ENCODE measurements around the gene AVPI1.

The AVPI1 gene

DNA sequence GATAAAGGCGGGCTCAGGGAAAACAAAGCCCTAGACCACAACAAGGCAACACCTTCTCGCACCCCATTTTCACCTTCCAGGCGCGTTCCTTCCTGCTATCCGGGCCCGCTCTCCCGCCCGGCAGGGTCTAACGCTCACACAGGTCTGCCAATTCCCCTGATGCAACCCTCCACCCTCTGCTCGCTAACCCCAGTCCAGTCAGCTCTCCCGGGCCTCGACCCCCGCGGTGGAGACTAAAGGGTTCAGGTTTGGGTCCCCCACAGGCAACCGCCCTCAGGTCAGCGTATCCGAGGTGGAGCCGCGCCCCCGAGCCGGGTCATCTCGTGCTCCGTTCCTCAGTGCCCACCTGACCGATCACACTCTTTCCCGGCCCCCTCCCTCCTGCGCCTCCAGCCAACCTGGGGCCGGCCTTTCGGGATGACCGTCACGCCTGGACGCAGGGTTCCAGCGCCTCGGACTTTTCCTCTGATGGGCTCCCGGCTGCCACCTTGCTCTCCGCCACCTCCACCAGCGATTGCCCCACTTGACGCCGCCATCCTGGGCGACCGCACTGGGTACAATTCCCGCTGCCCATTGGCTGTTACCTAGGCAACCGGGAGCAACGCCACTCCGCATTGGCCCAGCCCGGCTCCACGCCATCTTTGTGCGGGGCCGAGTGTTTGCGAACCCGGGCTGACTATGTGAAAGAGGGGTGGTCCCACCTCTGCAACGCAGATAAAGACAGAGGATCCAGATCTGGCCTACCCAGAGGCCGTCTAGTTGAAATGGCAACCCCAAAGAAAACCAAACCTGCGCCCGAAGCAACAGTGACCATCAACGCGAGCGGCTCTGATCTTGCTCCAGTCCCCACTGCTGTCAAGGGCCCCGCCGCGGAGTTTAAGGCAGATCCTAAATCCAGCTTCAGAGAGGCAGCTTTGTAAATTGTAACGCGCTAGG, 53.8 kb downstream of the AVPI1 start, which contains the start of gene MORN4:
Gene MORN4 (minus strand): TSS at position 552 of the 936 bp plus-strand sequence. CDS start 13,847 bp downstream, outside the sequence.
- Mint-ChIP-seq H3K9me3 (no peaks in the 10 kb centered on the region), H3K4me3 (peak within 1 kb of the TSS; percentile 95 to 96 (median 95)), H3K27ac (peak within 1 kb of the TSS; percentile 90 to 95 (median 93)), H3K4me1 (peaks cover 12% of the 10 kb centered on the region), H3K27me3 (ENCODE audit: low read depth) (no peaks in the 10 kb centered on the region), H3K36me3 (ENCODE audit: low read depth) (peaks cover 3% of the 10 kb centered on the region)
- TF ChIP-seq, protein P1, sequence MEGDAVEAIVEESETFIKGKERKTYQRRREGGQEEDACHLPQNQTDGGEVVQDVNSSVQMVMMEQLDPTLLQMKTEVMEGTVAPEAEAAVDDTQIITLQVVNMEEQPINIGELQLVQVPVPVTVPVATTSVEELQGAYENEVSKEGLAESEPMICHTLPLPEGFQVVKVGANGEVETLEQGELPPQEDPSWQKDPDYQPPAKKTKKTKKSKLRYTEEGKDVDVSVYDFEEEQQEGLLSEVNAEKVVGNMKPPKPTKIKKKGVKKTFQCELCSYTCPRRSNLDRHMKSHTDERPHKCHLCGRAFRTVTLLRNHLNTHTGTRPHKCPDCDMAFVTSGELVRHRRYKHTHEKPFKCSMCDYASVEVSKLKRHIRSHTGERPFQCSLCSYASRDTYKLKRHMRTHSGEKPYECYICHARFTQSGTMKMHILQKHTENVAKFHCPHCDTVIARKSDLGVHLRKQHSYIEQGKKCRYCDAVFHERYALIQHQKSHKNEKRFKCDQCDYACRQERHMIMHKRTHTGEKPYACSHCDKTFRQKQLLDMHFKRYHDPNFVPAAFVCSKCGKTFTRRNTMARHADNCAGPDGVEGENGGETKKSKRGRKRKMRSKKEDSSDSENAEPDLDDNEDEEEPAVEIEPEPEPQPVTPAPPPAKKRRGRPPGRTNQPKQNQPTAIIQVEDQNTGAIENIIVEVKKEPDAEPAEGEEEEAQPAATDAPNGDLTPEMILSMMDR (IDR thresholded peaks at IDR 0.05; ENCODE audit: unreplicated experiment in 3 of 3): no peak

DNA sequence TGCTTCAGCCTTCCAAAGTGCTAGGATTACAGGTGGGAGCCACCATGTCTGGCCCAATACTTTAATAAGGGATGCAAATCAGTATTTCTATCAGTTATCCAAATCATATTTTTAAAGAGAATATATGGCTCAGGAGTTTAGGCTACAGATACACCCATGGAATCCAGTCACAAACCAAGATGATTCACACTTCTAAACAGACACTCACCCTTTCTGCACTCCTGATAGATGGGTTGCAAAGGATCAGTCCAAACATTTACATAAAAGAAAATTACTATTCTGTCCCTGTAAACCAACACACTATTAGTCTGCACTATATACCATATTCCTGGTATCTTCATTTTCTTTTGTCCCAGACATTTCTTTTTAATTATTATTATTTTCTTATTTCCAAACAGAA, 55.9 kb downstream of the AVPI1 start:
- Mint-ChIP-seq H3K4me3 (peak overlapping the region in 1 of 3 experiments; percentile 29), H3K4me1 (peaks cover 12% of the 10 kb centered on the region), H3K36me3 (ENCODE audit: low read depth) (peaks cover 7% of the 10 kb centered on the region), H3K9me3 (no peaks in the 10 kb centered on the region), H3K27ac (no peak overlapping the region), H3K27me3 (ENCODE audit: low read depth) (no peaks in the 10 kb centered on the region)
- TF ChIP-seq, protein P1 (IDR thresholded peaks at IDR 0.05; ENCODE audit: unreplicated experiment in 3 of 3): no peak

DNA sequence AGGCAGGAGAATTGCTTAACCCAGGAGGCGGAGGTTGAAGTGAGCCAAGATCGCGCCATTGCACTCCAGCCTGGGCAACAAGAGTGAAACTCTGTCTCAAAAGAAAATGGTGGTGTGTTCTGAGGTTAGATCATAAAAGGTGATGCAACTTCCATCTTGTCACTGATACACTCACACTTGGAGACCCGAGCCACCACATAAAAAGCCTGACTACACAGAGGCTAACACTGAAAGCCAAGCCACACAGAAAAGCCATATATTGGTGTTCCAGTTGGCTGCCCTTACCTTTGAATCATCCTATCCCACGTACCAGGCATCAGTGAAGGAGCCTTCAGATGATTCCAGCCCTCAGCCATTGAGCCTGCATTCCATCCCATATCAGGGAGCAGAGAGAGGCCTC, 57.8 kb downstream of the AVPI1 start:
- Mint-ChIP-seq H3K27ac (peak overlapping the region in 1 of 3 experiments; percentile 17), H3K4me3 (peak overlapping the region in 1 of 3 experiments; percentile 23), H3K4me1 (peaks cover 12% of the 10 kb centered on the region), H3K27me3 (ENCODE audit: low read depth) (no peaks in the 10 kb centered on the region), H3K36me3 (ENCODE audit: low read depth) (peaks cover 7% of the 10 kb centered on the region), H3K9me3 (no peaks in the 10 kb centered on the region)
- TF ChIP-seq, protein P1 (IDR thresholded peaks at IDR 0.05; ENCODE audit: unreplicated experiment in 3 of 3): no peak

DNA sequence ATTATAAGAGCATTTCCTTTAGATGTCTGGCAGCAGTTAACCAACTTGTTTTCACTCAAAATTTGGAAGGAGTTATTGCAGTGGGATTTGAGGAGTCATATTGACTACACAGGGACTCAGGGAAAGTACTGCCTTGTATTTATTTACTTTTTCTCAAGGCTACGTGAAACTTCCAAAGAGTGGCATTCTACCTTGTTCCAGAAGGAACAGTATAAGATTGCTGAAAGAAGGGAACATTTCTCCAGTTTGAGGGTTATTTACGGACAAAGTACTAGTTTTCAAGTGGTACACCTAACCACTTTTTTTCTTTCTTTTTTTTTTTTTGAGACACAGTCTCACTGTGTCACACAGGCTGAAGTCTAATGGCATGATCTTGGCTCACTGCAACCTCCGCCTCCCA, 58.8 kb downstream of the AVPI1 start:
- H3K9me3 Mint-ChIP-seq: no peaks in the 10 kb centered on the region
- peaks cover 7% of the 10 kb centered on the region for H3K4me1 Mint-ChIP-seq
- H3K27ac Mint-ChIP-seq: no peak overlapping the region
- H3K27me3 Mint-ChIP-seq (ENCODE audit: low read depth): no peaks in the 10 kb centered on the region
- H3K4me3 Mint-ChIP-seq: no peak overlapping the region
- TF ChIP-seq, protein P1 (IDR thresholded peaks at IDR 0.05; ENCODE audit: unreplicated experiment in 3 of 3): no peak
- peaks cover 7% of the 10 kb centered on the region for H3K36me3 Mint-ChIP-seq (ENCODE audit: low read depth)

DNA sequence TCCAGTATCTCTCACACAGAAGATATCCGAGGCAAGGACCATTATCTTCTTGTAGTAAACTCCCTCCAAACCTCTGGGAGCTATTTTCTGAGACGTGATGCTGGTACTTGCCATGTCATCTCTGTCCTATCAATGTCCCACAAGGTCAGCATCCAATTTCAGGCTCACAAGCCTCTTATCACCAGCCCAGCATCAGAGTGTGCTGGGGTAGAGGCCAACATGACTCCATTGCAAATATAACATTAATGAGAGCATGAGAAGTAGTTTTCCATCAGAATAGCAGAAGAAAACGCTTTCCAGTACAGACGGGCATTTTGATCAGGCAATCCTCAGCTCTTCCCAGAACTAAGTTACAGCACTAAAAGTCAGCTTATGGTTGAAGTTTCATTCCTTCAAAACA, 59.3 kb downstream of the AVPI1 start:
- H3K9me3 Mint-ChIP-seq: no peaks in the 10 kb centered on the region
- H3K4me1 Mint-ChIP-seq: peaks cover 4% of the 10 kb centered on the region
- H3K36me3 Mint-ChIP-seq (ENCODE audit: low read depth): peaks cover 7% of the 10 kb centered on the region
- H3K4me3 Mint-ChIP-seq: no peak overlapping the region
- H3K27me3 Mint-ChIP-seq (ENCODE audit: low read depth): no peaks in the 10 kb centered on the region
- TF ChIP-seq, protein P1 (IDR thresholded peaks at IDR 0.05; ENCODE audit: unreplicated experiment in 3 of 3): no peak
- no peak overlapping the region for H3K27ac Mint-ChIP-seq
